ENCODE results near the gene FAM209B.

GRCh38 chr20:56513161-56514150 lies 19.6 kb upstream of the FAM209B start:
- no peak for TF ChIP-seq TAF1 (IDR thresholded peaks at IDR 0.05; ENCODE audit: low read depth)
- TF ChIP-seq FOXM1 (IDR thresholded peaks at IDR 0.05; ENCODE audit: borderline replicate concordance, low read depth), result no peak
- no peak for TF ChIP-seq RAD21 (IDR thresholded peaks at IDR 0.05; ENCODE audit: low read depth)
- TF ChIP-seq EP300 (IDR thresholded peaks at IDR 0.05; ENCODE audit: borderline replicate concordance), result no peak
- TF ChIP-seq USF1 (IDR thresholded peaks at IDR 0.05), result no peak
- TF ChIP-seq MAX (IDR thresholded peaks at IDR 0.05), result no peak
- TF ChIP-seq REST (IDR thresholded peaks at IDR 0.05; ENCODE audit: low read depth), result no peak
- no peak for TF ChIP-seq CREB1 (IDR thresholded peaks at IDR 0.05; ENCODE audit: low read depth)
- TF ChIP-seq EGR1 (IDR thresholded peaks at IDR 0.05), result no peak

All from Ishikawa (cell line).